ENCODE results near the gene C16orf89.

- TF ChIP-seq CTCF (IDR thresholded peaks at IDR 0.05) (no peak), EZH2 (IDR thresholded peaks at IDR 0.05) (no peak), EZH2phosphoT487 (IDR thresholded peaks at IDR 0.05) (no peak)
Measured at GRCh38 chr16:5030251-5030870, 35.4 kb downstream of the C16orf89 start.

Data from neural progenitor cell (in vitro differentiated cells).